Measurements from ENCODE around the gene PLA2G4A.

Gene PLA2G4A

DNA sequence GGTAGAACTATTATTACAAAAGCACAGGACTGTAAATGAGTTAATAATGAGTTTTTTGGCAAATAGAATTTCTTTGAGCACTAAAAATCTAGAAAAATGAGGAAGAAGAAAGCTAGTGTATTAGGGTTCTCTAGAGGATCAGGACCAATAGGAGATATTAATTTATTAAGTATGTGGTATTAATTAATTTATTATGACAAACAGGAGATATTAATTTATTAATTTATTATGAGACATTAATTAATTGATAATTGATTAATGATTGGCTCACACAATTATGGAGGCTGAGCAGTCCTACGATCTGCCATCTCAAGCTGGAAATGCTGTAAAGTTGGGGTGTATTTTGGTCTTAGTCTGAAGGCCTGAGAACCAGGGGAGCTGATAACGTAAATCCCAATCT lies 31.2 kb downstream of the PLA2G4A start:
- DNase-seq (ENCODE audit: low read depth in 2 of 2) = no peak
- TF ChIP-seq, protein P1, sequence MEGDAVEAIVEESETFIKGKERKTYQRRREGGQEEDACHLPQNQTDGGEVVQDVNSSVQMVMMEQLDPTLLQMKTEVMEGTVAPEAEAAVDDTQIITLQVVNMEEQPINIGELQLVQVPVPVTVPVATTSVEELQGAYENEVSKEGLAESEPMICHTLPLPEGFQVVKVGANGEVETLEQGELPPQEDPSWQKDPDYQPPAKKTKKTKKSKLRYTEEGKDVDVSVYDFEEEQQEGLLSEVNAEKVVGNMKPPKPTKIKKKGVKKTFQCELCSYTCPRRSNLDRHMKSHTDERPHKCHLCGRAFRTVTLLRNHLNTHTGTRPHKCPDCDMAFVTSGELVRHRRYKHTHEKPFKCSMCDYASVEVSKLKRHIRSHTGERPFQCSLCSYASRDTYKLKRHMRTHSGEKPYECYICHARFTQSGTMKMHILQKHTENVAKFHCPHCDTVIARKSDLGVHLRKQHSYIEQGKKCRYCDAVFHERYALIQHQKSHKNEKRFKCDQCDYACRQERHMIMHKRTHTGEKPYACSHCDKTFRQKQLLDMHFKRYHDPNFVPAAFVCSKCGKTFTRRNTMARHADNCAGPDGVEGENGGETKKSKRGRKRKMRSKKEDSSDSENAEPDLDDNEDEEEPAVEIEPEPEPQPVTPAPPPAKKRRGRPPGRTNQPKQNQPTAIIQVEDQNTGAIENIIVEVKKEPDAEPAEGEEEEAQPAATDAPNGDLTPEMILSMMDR (IDR thresholded peaks at IDR 0.05; ENCODE audit: low read depth, low read length) = no peak
- no peak overlapping the region for H3K4me3 ChIP-seq (replicated peaks in 1 of 2; ENCODE audit: low read depth in 2 of 2, low read length in 2 of 2)

DNA sequence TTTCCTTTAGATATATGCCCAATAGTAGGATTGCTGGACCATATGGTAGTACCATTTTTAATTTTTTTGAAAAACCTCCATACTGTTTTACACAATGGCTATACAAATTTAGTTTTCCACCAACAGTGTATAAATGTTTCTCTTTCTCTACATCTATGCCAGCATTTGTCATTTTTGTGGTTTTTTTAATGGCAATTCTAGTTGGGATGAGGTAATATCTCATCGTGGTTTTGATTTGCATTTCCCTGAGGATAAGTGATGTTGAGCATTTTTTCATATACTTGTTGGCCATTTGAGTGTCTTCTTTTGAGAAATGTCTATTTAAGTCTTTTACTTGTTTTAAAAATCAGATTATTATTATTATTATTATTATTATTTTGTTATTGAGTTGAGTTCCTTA lies 35.5 kb downstream of the PLA2G4A start:
- TF ChIP-seq, protein P1 (IDR thresholded peaks at IDR 0.05; ENCODE audit: low read depth, low read length) = no peak
- peak in 1 of 2 donors; percentile 38 for DNase-seq (ENCODE audit: low read depth in 2 of 2)
- no peak overlapping the region for H3K4me3 ChIP-seq (replicated peaks in 1 of 2; ENCODE audit: low read depth in 2 of 2, low read length in 2 of 2)

DNA sequence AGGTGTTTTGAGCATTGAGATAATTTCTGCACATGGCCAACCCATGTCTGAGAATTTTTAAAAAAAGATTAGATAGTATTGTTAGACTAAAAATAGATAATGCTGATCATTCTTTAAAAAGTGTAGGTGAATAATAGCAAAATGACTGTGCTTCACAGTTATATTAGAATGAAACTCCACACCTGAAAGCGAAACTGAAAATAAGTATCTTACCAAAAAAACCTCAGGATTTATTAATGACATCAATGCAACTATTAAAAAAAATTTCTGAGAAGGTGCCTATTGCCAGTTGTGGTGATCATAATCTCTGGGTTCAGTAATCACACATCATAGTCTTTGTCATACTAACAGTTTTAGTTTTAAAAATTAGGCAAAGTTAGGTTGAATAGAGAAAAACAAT lies 36.5 kb downstream of the PLA2G4A start:
- no peak for DNase-seq (ENCODE audit: low read depth in 2 of 2)
- H3K4me3 ChIP-seq (replicated peaks in 1 of 2; ENCODE audit: low read depth in 2 of 2, low read length in 2 of 2) = no peak overlapping the region
- TF ChIP-seq, protein P1 (IDR thresholded peaks at IDR 0.05; ENCODE audit: low read depth, low read length) = no peak

DNA sequence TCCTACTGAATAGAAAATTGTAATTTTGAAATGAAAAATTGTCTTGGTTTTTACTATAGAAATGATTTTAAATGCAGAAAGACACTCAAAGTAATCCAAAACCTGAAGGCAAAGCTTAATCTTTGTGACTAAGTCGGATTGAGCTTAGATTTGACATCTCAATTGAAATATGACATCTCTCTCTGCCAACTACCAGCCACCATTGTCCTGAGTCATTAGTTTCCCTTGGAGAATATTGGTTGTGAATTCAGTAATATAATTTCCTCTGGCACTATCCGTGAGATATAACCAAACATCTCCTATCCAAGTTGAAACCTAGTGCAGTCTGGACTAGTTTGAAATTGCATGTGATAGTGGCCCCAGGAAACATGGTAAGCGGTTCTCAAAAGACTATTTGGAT lies 37.1 kb downstream of the PLA2G4A start:
- H3K4me3 ChIP-seq (replicated peaks in 1 of 2; ENCODE audit: low read depth in 2 of 2, low read length in 2 of 2) = no peak overlapping the region
- TF ChIP-seq, protein P1 (IDR thresholded peaks at IDR 0.05; ENCODE audit: low read depth, low read length) = no peak
- no peak for DNase-seq (ENCODE audit: low read depth in 2 of 2)

GRCh38 chr1:186869526-186870228 lies 40.9 kb downstream of the PLA2G4A start:
- no peak for DNase-seq (ENCODE audit: low read depth in 2 of 2)
- no peak overlapping the region for H3K4me3 ChIP-seq (replicated peaks in 1 of 2; ENCODE audit: low read depth in 2 of 2, low read length in 2 of 2)
- TF ChIP-seq, protein P1 (IDR thresholded peaks at IDR 0.05; ENCODE audit: low read depth, low read length) = no peak

- TF ChIP-seq, protein P1 (IDR thresholded peaks at IDR 0.05; ENCODE audit: low read depth, low read length) = no peak
- no peak for DNase-seq (ENCODE audit: low read depth in 2 of 2)
- H3K4me3 ChIP-seq (replicated peaks in 1 of 2; ENCODE audit: low read depth in 2 of 2, low read length in 2 of 2) = no peak overlapping the region
These were observed 43.0 kb downstream of the PLA2G4A start for GRCh38 chr1:186871784-186872183.

DNA sequence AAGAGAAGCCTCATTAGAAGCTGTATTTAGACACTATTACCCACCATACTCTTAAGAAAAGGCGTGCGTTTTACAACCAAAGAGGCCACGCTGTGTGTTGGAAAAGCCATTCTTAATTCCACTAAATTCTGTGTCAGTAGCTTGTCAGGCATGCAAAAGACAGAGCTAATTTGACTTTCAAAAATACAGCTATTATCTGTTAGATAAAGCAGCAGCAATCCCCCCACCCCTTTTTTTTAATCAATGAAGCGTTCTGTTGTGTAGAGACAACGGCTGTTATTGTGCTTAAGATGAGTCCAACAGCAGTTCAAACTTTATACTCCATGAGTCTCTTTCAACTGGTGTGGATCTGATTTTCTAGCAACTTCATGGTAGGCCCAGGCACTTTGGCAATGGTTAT lies 43.5 kb downstream of the PLA2G4A start:
- DNase-seq (ENCODE audit: low read depth in 2 of 2) = no peak
- TF ChIP-seq, protein P1 (IDR thresholded peaks at IDR 0.05; ENCODE audit: low read depth, low read length) = no peak
- H3K4me3 ChIP-seq (replicated peaks in 1 of 2; ENCODE audit: low read depth in 2 of 2, low read length in 2 of 2) = no peak overlapping the region
